Heart left ventricle (tissue), 16 donors: ENCODE data around the gene WDR48. TPM values are rescaled to one million over a fixed set of nuclear protein-coding genes. Genes with fewer than 3 reads are reported as not detected.

ENCODE experiments used
- ATAC-seq, 4 donors: fragments of 200-7000 bp; cut with Tn5 transposase; one replicate each; pipeline ENCODE4 v1.9.1; 2020 to 2022; ENCODE audit warnings: moderate library complexity in 4 of 4, mild to moderate bottlenecking in 3 of 4, moderate number of reproducible peaks in 1 of 4
- DNase-seq, 5 donors: peaks; one replicate each; pipeline ENCODE4 v3.0.0-alpha.2; 2020
- H3K27ac ChIP-seq, 12 donors: fragments of 200-600 bp; sonication (generic) in 4 of 12; one replicate each; pipeline versions ENCODE4 v1.5.0 to v1.8.0; 2016 to 2022; ENCODE audit warnings: mild to moderate bottlenecking in 2 of 12
- H3K27me3 ChIP-seq, 9 donors: fragments of 200-600 bp; sonication (generic) in 2 of 9; one replicate each; pipeline versions ENCODE4 v1.5.1 to v1.8.0; 2016 to 2022; ENCODE audit warnings: mild to moderate bottlenecking in 3 of 9
- H3K36me3 ChIP-seq, 9 donors: fragments of 200-600 bp; sonication (generic) in 2 of 9; one replicate each; pipeline versions ENCODE4 v1.5.0 to v1.8.0; 2018 to 2022; ENCODE audit warnings: mild to moderate bottlenecking in 2 of 9
- H3K4me1 ChIP-seq, 12 donors: fragments of 200-600 bp; sonication (generic) in 4 of 12; one replicate each; pipeline versions ENCODE4 v1.5.0 to v1.8.0; 2016 to 2022; ENCODE audit warnings: mild to moderate bottlenecking in 3 of 12
- H3K4me3 ChIP-seq, 12 donors: fragments of 200-600 bp; sonication (generic) in 4 of 12; one replicate each; pipeline versions ENCODE4 v1.5.0 to v1.8.0; 2017 to 2022; ENCODE audit warnings: mild to moderate bottlenecking in 9 of 12, moderate library complexity in 4 of 12
- H3K9me3 ChIP-seq, 12 donors: fragments of 200-600 bp; sonication (generic) in 4 of 12; one replicate each; pipeline versions ENCODE4 v1.5.0 to v1.8.0; 2016 to 2022; ENCODE audit warnings: mild to moderate bottlenecking in 1 of 12
- POLR2A ChIP-seq, 2 donors: fragments of 450-650 bp; IDR thresholded peaks; one replicate each; pipeline ENCODE4 v1.6.1; 2017; ENCODE audit warnings: antibody characterized with exemption in 2 of 2, mild to moderate bottlenecking in 2 of 2, moderate library complexity in 2 of 2
- WGBS, 4 donors: extraction: QIAGEN DNeasy Blood & Tissue Kit in 2 of 4; methylation state at CpG; one replicate each; pipeline versions ENCODE4 v1.1.5 to v1.1.7; 2013 to 2018; 5-methylcytosine and 5-hydroxymethylcytosine counted together
- intact Hi-C, 10 donors: fragments of 100-400 bp; cut with DNase I; formaldehyde crosslinking; loops; one replicate each; pipeline versions ENCODE4 v1.11.1 to v1.14.2; 2022
- polyA plus RNA-seq, 2 donors: library from polyadenylated mRNA; stranded (reverse); fragments of 200-250 nt; gene quantifications; one replicate each; pipeline ENCODE4 v1.2.3, GENCODE V29; 2013
- total RNA-seq, 9 donors: library from RNA; depleted of rRNA in 2 of 9; stranded (reverse); fragments of >200 nt in 2 of 9; fragmentation: NEBNext Ultra II Directional in 3 of 9; extraction: Animal tissue kit (Norgen Biotek cat#: 25700) in 3 of 9; gene quantifications; one replicate each; pipeline versions ENCODE4 v1.1.0 to v1.2.4, GENCODE V29; 2016 to 2023
- TF ChIP-seq, protein P1 (sequence below), 12 donors: fragments of 200-600 bp; sonication (generic) in 4 of 12; IDR thresholded peaks; one replicate each; pipeline versions ENCODE4 v1.5.0 to v1.8.0; 2018 to 2022; ENCODE audit warnings: antibody characterized with exemption in 12 of 12, mild to moderate bottlenecking in 5 of 12
- donor health status: ischemic (EF 13 %, LVEDD 7.1; RV severe dilation, severe dysfunction).
- donor health status: healthy with polysubstance abuse.
- donor health status: DM: no; HTN: yes; CAD: no.
- donor health status: DM: no; HTN: no; CAD: no.
- donor health status: ischemic (EF 25% LVEDD 6.9; RV normal size, moderate dysfunction).
- donor health status: ischemic (EF 25% LVEDD 5.7; RV mildly dilated, moderate dysfunction).
- donor health status: healthy.
- donor health status: DM: yes; HTN: yes; CAD: no.
- donor health status: ischemic (EF 35%, LVEDD 5.7; RV mildly dilated, moderate dysfunction).
- donor health status: nonischemic (EF 11% LVEDD 7.7; RV severe dilation, severe dysfunction).
- donor health status: DM: yes; HTN: yes; CAD: no.
- donor health status: PGD.
- donor health status: ischemic (EF 29% LVEDD 5.4; RV normal size, mild dysfunction).
- donor health status: nonischemic (EF 23%, LVEDD 6.1; RV moderate dilation, normal function).

The WDR48 gene
- total and polyA plus RNA-seq, 11 donors = 8.0 to 35.4 (median 22.5) TPM

DNA sequence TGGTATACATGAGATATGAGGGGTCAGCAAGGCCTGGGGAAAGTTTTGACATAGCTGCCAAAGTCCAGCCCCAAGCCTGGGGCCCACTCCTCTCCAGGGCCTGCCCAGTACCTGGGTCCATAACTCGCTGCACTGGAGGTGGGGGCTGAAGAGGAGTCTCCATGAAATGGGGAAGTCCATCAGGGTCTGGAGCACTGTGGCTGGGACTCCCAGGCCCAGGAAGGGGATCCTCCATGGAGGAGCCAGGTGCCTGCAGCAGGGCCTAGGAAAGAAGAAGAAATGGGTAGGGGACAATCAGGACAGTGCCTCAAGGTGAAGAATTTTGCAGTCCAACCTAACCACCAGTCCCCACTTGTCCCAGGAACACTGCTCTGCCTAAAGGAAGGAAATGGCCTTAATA lies 47.4 kb downstream of the WDR48 start:
- Histone ChIP-seq H3K9me3 (no peaks in the 10 kb centered on the region), H3K27ac (no peak overlapping the region), H3K27me3 (no peaks in the 10 kb centered on the region), H3K36me3 (peaks cover 0 to 75% (median 67%) of the 10 kb centered on the region in 9 donors), H3K4me1 (peaks cover 0 to 37% (median 24%) of the 10 kb centered on the region in 12 donors), H3K4me3 (no peak overlapping the region)
- intact Hi-C loops = no loop called here
- ATAC-seq = no peak
- 91 to 100% (median 99%) methylated on average over 1 of the region's 1 CpG for WGBS, 4 donors
- no peak for TF ChIP-seq POLR2A (IDR thresholded peaks at IDR 0.05)
- TF ChIP-seq, protein P1, sequence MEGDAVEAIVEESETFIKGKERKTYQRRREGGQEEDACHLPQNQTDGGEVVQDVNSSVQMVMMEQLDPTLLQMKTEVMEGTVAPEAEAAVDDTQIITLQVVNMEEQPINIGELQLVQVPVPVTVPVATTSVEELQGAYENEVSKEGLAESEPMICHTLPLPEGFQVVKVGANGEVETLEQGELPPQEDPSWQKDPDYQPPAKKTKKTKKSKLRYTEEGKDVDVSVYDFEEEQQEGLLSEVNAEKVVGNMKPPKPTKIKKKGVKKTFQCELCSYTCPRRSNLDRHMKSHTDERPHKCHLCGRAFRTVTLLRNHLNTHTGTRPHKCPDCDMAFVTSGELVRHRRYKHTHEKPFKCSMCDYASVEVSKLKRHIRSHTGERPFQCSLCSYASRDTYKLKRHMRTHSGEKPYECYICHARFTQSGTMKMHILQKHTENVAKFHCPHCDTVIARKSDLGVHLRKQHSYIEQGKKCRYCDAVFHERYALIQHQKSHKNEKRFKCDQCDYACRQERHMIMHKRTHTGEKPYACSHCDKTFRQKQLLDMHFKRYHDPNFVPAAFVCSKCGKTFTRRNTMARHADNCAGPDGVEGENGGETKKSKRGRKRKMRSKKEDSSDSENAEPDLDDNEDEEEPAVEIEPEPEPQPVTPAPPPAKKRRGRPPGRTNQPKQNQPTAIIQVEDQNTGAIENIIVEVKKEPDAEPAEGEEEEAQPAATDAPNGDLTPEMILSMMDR (IDR thresholded peaks at IDR 0.05) = no peak
- DNase-seq = no peak

DNA sequence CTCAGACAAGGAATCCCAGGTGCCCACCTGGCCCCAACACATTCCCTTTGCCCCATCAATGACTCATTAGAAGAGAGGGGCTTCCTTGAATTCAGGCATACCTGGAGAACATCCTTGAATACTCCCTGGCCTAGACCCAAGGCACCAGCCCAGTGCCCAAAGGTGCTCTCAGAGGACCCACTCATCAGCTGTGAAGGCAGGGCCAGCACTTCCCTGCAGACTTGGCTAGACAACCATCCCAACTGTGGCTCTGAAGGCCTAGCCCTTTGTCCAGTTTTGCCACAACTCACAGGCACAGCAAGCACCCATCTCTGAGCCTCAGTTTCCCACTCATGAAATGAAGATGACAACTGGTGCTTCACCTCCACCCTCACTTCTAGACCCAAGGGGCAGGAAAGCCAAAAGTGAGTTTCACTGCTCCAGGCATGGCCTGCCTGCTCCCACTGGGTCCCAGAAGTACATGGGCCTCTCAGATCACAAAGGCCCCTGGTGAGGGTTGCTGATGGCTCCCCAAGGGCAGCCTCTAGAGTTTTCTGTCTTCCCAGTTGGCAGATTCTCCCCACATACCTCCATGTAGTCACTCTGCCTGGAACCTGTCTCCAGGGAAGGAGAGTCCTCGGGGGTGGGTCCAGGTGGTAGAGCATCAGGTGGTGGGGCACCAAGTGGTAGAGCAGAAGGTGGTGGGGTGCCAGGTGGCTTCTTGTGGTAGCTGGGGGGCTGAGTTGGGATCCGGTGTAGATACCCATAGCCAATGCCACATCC lies 48.1 kb downstream of the WDR48 start:
- H3K27ac ChIP-seq = no peak overlapping the region
- H3K4me1 ChIP-seq = peaks cover 0 to 44% (median 31%) of the 10 kb centered on the region in 12 donors
- intact Hi-C loops = loop anchor here in 2 of 10 donors (2.0 to 10.0 kb wide), 2 partner anchors 189 to 285 kb away; partner anchors contain the start of gene SLC25A38 (in 2 of the 2)
- no peaks in the 10 kb centered on the region for H3K9me3 ChIP-seq
- TF ChIP-seq, protein P1 (IDR thresholded peaks at IDR 0.05) = no peak
- no peak for TF ChIP-seq POLR2A (IDR thresholded peaks at IDR 0.05)
- DNase-seq (no peak), ATAC-seq (no peak)
- H3K27me3 ChIP-seq = no peaks in the 10 kb centered on the region
- 88 to 100% (median 93%) methylated on average over 2 of the region's 2 CpGs for WGBS, 4 donors
- H3K4me3 ChIP-seq = no peak overlapping the region
- H3K36me3 ChIP-seq = peaks cover 0 to 68% (median 61%) of the 10 kb centered on the region in 9 donors

GRCh38 chr3:39100500-39100886 lies 48.7 kb downstream of the WDR48 start:
- peaks cover 1 to 50% (median 36%) of the 10 kb centered on the region in 12 donors for H3K4me1 ChIP-seq
- intact Hi-C loops = loop anchor here in 2 of 10 donors (2.0 to 10.0 kb wide), 2 partner anchors 188 to 284 kb away; partner anchors contain the start of gene SLC25A38 (in 2 of the 2)
- 91 to 95% (median 92%) methylated on average over 9 of the region's 9 CpGs for WGBS, 4 donors

More at GRCh38 chr3:39100500-39100886, 48.7 kb downstream of the WDR48 start:
- no peak overlapping the region for H3K27ac ChIP-seq
- no peak overlapping the region for H3K4me3 ChIP-seq
- H3K27me3 ChIP-seq = no peaks in the 10 kb centered on the region
- ATAC-seq = no peak
- no peak for DNase-seq
- peaks cover 0 to 62% (median 56%) of the 10 kb centered on the region in 9 donors for H3K36me3 ChIP-seq
- TF ChIP-seq POLR2A (IDR thresholded peaks at IDR 0.05) = no peak
- TF ChIP-seq, protein P1 (IDR thresholded peaks at IDR 0.05) = no peak
- no peaks in the 10 kb centered on the region for H3K9me3 ChIP-seq
